HL-60 (cell line): ENCODE results near the gene SRPK2.

Source experiments
- DNase-seq, 2 experiments: peaks; one replicate each; pipeline ENCODE4 v3.0.0-alpha.2; 2010 to 2020; ENCODE audit warnings: low read depth in 1 of 2, low spot score in 1 of 2
- H3K27ac ChIP-seq: fragments of 250-450 bp; sonication (Bioruptor Pico); replicated peaks from 2 replicates; pipeline ENCODE4 v1.5.1; 2020; ENCODE audit warnings: mild to moderate bottlenecking, moderate library complexity
- H3K27me3 ChIP-seq: fragments of 250-450 bp; sonication (Bioruptor Pico); 2 replicates; pipeline ENCODE4 v1.5.1; 2021; ENCODE audit warnings: mild to moderate bottlenecking, moderate library complexity; ENCODE audit not compliant: insufficient read depth, poor library complexity, severe bottlenecking
- H3K4me3 ChIP-seq: replicated peaks from 2 replicates; pipeline ENCODE4 v1.5.1; 2011; ENCODE audit warnings: mild to moderate bottlenecking, control low read depth, low read length; ENCODE audit not compliant: insufficient read depth
- CTCF ChIP-seq: IDR thresholded peaks from one replicate; pipeline ENCODE4 v1.5.1; 2011; ENCODE audit warnings: low read length, control low read depth, inconsistent platforms; ENCODE audit not compliant: insufficient read depth
- GABPA ChIP-seq: IDR thresholded peaks from 2 replicates; pipeline ENCODE4 v1.6.1; 2012; ENCODE audit warnings: low read depth
- POLR2AphosphoS5 ChIP-seq: IDR thresholded peaks from 2 replicates; pipeline ENCODE4 v1.6.1; 2012; ENCODE audit warnings: low read depth
- REST ChIP-seq: IDR thresholded peaks from 2 replicates; pipeline ENCODE4 v1.6.1; 2012; ENCODE audit warnings: low read depth; ENCODE audit not compliant: insufficient replicate concordance
- SPI1 ChIP-seq: IDR thresholded peaks from 2 replicates; pipeline ENCODE4 v1.6.1; 2012; ENCODE audit warnings: low read depth, mild to moderate bottlenecking, borderline replicate concordance

SRPK2 gene

GRCh38 chr7:105133358-105133757 lies 255.4 kb downstream of the SRPK2 start:
- H3K27ac ChIP-seq: no peak overlapping the region
- DNase-seq: no peak
- H3K27me3 ChIP-seq: no peaks in the 10 kb centered on the region
- H3K4me3 ChIP-seq: no peak overlapping the region
- TF ChIP-seq POLR2AphosphoS5 (no peak), SPI1 (no peak)

- TF ChIP-seq REST: no peak
- TF ChIP-seq POLR2AphosphoS5: no peak
- no peak for TF ChIP-seq SPI1
- no peak for TF ChIP-seq GABPA
- no peak for TF ChIP-seq CTCF
- Histone ChIP-seq H3K27ac (no peak overlapping the region), H3K27me3 (no peaks in the 10 kb centered on the region), H3K4me3 (no peak overlapping the region)
- DNase-seq: no peak
Measured at GRCh38 chr7:105132835-105133234, 255.9 kb downstream of the SRPK2 start.

- H3K27ac ChIP-seq: no peak overlapping the region
- H3K4me3 ChIP-seq: no peak overlapping the region
- DNase-seq: no peak
- no peaks in the 10 kb centered on the region for H3K27me3 ChIP-seq
- no peak for TF ChIP-seq GABPA
Measured at GRCh38 chr7:105132335-105132734, 256.4 kb downstream of the SRPK2 start.

GRCh38 chr7:105131890-105132289 lies 256.8 kb downstream of the SRPK2 start:
- no peak overlapping the region for H3K27ac ChIP-seq
- no peak for TF ChIP-seq REST
- TF ChIP-seq GABPA: no peak

GRCh38 chr7:105131033-105131656 lies 257.6 kb downstream of the SRPK2 start:
- Histone ChIP-seq H3K27ac (no peak overlapping the region), H3K4me3 (no peak overlapping the region), H3K27me3 (no peaks in the 10 kb centered on the region)
- no peak for TF ChIP-seq POLR2AphosphoS5
- TF ChIP-seq SPI1: no peak
- TF ChIP-seq GABPA: no peak
- TF ChIP-seq CTCF: no peak
- TF ChIP-seq REST: no peak
- DNase-seq: no peak

More at GRCh38 chr7:105131890-105132289, 256.8 kb downstream of the SRPK2 start:
- DNase-seq: no peak
- no peak overlapping the region for H3K4me3 ChIP-seq
- H3K27me3 ChIP-seq: no peaks in the 10 kb centered on the region
